ENCODE results near the gene MIB1.

MIB1 gene

DNA sequence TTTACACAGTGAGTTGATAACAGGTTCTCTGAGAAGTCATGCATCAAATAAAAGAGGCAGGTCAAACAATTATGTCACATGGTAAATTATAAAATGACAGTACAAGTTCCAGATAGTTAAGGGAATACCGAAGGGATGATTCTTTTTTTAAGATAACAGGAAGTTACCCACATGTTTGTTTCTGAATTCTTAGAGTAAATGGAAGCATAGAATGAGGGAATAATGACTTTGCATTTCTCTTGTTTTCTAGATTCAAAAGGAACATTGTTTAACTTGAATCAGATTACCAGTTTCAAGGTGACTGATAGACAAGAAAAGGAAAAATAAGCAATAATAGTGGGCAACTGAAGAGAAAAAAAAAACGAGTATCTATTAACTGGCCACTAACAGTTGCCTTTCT is 124.5 kb downstream of the MIB1 start:
- Histone ChIP-seq H3K4me1 (ENCODE audit: control insufficient read depth, insufficient read depth, low read length) (0 out of 2 replicates have a peak, but pooled peaks cover 4% of the 10 kb centered on the region), H3K27ac (ENCODE audit: extremely low read depth, low read depth, low read length) (no peak overlapping the region), H3K36me3 (ENCODE audit: control insufficient read depth in 2 of 2, insufficient read depth in 1 of 2, low read length in 2 of 2) (peaks cover 16 to 44% of the 10 kb centered on the region in 2 experiments; a peak in 2 of 3 replicates), H3K9me3 (ENCODE audit: control insufficient read depth, insufficient read depth, low read depth, low read length) (no peaks in the 10 kb centered on the region), H3K4me3 (ENCODE audit: low read depth, low read length) (no peak overlapping the region)
- ChIA-PET POLR2A (no interaction called here), CTCF (interaction anchor here (1.2 kb wide), 1 partner anchor 90 kb away, joined by 3 read pairs; no protein-coding TSS in a partner anchor)
- TF ChIP-seq ZNF248 (tag by site-specific recombination; IDR thresholded peaks at IDR 0.05) (no peak), SP7 (tag by site-specific recombination; IDR thresholded peaks at IDR 0.05) (no peak), ZNF843 (tag by site-specific recombination; IDR thresholded peaks at IDR 0.05) (no peak), YY2 (tag by site-specific recombination; IDR thresholded peaks at IDR 0.05) (no peak)

DNA sequence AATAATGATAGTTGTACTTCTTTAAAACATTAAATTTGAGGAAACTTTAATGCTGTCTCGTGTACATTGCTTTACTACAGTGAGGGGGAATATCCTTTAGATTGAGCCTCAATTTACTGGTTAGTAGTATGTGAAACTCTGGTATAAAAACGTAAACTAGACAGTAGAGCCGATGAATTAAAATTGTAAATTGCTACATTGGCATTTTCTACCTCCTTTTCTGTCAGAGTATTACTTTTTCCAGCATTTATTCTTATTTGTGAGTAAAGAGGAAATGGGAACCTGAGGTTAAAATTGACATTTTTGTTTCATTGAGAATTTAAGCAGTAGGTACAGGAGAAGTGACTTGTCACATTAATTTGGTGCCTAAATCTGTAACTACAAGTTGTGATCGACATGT is 128.2 kb downstream of the MIB1 start:
- no peak overlapping the region for H3K4me3 ChIP-seq (ENCODE audit: low read depth, low read length)
- CTCF ChIA-PET, result no interaction called here
- H3K36me3 ChIP-seq (ENCODE audit: control insufficient read depth in 2 of 2, insufficient read depth in 1 of 2, low read length in 2 of 2), result peaks cover 4 to 17% of the 10 kb centered on the region in 2 experiments
- POLR2A ChIA-PET, result no interaction called here
- TF ChIP-seq ZNF174 (tag by site-specific recombination; IDR thresholded peaks at IDR 0.05), result no peak
- no peak for TF ChIP-seq ZNF610 (tag by site-specific recombination; IDR thresholded peaks at IDR 0.05; ENCODE audit: borderline replicate concordance)
- TF ChIP-seq ZNF341 (tag by site-specific recombination; IDR thresholded peaks at IDR 0.05; ENCODE audit: low read depth), result no peak
- 0 out of 2 replicates have a peak, but pooled peaks cover 4% of the 10 kb centered on the region for H3K4me1 ChIP-seq (ENCODE audit: control insufficient read depth, insufficient read depth, low read length)
- no peak overlapping the region for H3K27ac ChIP-seq (ENCODE audit: extremely low read depth, low read depth, low read length)
- no peaks in the 10 kb centered on the region for H3K9me3 ChIP-seq (ENCODE audit: control insufficient read depth, insufficient read depth, low read depth, low read length)

DNA sequence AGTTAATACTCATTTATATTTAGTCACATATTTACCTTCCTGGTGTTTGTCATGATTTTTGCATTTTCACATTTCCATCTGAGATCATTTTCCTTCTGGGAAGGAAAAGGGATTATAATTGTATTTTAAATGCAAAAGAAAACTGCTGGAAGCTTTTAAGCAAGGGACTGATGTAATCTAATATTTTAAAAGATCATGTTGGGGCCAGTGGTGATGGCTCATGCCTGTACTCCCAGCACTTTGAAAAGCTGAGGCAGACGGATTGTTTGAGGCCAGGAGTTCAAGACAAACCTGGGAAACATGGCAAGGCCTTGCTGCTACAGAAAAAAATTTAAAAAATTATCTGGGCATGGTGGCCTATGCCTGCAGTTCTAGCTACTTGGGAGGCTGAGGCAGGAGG is 149.0 kb downstream of the MIB1 start:
- Histone ChIP-seq H3K27ac (ENCODE audit: extremely low read depth, low read depth, low read length) (no peak overlapping the region), H3K9me3 (ENCODE audit: control insufficient read depth, insufficient read depth, low read depth, low read length) (no peaks in the 10 kb centered on the region), H3K36me3 (ENCODE audit: control insufficient read depth in 2 of 2, insufficient read depth in 1 of 2, low read length in 2 of 2) (no peaks in the 10 kb centered on the region), H3K4me1 (ENCODE audit: control insufficient read depth, insufficient read depth, low read length) (no peaks in the 10 kb centered on the region), H3K4me3 (ENCODE audit: low read depth, low read length) (no peak overlapping the region)
- CTCF ChIA-PET, result no interaction called here
- POLR2A ChIA-PET, result interaction anchor here (0.6 kb wide), 1 partner anchor 92 kb away, joined by 3 read pairs; no protein-coding TSS in a partner anchor
- TF ChIP-seq, protein P1, sequence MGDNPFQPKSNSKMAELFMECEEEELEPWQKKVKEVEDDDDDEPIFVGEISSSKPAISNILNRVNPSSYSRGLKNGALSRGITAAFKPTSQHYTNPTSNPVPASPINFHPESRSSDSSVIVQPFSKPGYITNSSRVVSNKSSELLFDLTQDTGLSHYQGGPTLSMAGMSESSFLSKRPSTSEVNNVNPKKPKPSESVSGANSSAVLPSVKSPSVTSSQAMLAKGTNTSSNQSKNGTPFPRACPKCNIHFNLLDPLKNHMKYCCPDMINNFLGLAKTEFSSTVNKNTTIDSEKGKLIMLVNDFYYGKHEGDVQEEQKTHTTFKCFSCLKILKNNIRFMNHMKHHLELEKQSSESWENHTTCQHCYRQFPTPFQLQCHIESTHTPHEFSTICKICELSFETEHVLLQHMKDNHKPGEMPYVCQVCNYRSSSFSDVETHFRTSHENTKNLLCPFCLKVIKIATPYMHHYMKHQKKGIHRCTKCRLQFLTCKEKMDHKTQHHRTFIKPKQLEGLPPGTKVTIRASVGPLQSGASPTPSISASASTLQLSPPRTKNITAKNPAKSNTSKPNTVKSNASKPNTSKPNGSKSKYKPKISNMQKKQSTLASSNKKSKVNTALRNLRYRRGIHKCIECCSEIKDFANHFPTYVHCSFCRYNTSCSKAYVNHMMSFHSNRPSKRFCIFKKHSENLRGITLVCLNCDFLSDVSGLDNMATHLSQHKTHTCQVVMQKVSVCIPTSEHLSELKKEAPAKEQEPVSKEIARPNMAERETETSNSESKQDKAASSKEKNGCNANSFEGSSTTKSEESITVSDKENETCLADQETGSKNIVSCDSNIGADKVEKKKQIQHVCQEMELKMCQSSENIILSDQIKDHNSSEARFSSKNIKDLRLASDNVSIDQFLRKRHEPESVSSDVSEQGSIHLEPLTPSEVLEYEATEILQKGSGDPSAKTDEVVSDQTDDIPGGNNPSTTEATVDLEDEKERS (tag by site-specific recombination; IDR thresholded peaks at IDR 0.05), result no peak
- TF ChIP-seq ZNF555 (tag by site-specific recombination; conservative IDR thresholded peaks at IDR 0.05) (no peak), KLF8 (tag by site-specific recombination; IDR thresholded peaks at IDR 0.05) (no peak), ZNF791 (tag by site-specific recombination; IDR thresholded peaks at IDR 0.05) (no peak), ZNF596 (tag by site-specific recombination; IDR thresholded peaks at IDR 0.05) (no peak), ZNF521 (tag by site-specific recombination; IDR thresholded peaks at IDR 0.05) (no peak), ZNF155 (tag by site-specific recombination; IDR thresholded peaks at IDR 0.05) (no peak), ZNF670 (tag by site-specific recombination; IDR thresholded peaks at IDR 0.05; ENCODE audit: low read depth) (no peak), ZNF544 (tag by site-specific recombination; IDR thresholded peaks at IDR 0.05) (no peak), ZNF292 (tag by site-specific recombination; IDR thresholded peaks at IDR 0.05; ENCODE audit: borderline replicate concordance, low read depth) (no peak)
- TF ChIP-seq, protein P2, sequence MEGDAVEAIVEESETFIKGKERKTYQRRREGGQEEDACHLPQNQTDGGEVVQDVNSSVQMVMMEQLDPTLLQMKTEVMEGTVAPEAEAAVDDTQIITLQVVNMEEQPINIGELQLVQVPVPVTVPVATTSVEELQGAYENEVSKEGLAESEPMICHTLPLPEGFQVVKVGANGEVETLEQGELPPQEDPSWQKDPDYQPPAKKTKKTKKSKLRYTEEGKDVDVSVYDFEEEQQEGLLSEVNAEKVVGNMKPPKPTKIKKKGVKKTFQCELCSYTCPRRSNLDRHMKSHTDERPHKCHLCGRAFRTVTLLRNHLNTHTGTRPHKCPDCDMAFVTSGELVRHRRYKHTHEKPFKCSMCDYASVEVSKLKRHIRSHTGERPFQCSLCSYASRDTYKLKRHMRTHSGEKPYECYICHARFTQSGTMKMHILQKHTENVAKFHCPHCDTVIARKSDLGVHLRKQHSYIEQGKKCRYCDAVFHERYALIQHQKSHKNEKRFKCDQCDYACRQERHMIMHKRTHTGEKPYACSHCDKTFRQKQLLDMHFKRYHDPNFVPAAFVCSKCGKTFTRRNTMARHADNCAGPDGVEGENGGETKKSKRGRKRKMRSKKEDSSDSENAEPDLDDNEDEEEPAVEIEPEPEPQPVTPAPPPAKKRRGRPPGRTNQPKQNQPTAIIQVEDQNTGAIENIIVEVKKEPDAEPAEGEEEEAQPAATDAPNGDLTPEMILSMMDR (tag by site-specific recombination; IDR thresholded peaks at IDR 0.05), result no peak
- TF ChIP-seq, protein P3, sequence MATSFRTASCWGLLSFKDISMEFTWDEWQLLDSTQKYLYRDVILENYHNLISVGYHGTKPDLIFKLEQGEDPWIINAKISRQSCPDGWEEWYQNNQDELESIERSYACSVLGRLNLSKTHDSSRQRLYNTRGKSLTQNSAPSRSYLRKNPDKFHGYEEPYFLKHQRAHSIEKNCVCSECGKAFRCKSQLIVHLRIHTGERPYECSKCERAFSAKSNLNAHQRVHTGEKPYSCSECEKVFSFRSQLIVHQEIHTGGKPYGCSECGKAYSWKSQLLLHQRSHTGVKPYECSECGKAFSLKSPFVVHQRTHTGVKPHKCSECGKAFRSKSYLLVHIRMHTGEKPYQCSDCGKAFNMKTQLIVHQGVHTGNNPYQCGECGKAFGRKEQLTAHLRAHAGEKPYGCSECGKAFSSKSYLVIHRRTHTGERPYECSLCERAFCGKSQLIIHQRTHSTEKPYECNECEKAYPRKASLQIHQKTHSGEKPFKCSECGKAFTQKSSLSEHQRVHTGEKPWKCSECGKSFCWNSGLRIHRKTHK (tag by site-specific recombination; IDR thresholded peaks at IDR 0.05), result no peak

Measured in HEK293 (cell line).